ENCODE data around the gene TSKU.
A peak's percentile ranks its signal among the peaks of the same experiment; 100 is the strongest.

DNA sequence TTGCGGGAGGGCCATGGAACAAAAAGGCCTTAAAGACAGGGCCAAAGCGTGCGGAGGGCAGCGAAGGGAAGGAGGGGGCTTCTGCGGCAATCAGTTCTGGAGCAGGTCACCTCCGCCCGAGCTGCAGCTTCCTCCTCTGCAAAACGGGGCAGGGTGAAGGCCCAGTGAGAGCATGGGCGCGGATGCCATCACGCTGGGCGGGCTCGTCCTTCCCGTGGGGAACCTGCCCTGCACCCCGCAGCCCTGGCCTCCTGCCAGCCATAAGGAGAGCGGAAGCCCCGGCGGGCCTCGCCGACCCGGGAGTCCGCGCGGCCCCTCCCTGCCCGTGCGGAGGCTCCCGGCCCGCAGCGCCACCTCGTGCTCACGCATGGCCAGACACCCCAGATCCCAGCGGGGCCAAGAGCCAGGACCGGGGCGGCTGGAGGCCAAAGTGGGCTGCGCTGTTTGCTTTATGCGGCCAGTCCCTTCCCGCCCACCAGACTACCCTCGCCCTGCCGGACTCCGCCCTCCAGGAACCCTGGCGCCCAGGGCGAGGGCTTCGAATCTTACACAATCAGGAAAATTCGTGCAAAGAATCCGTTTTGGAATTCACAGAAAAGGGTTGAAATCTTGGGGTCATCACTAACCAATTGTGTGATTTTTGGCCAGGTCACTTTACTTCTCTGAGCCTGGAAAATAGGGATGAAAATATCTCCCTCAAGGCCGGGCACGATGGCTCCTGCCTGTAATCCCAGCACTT lies 16.1 kb downstream of the TSKU start:
- TF ChIP-seq EZH2 (IDR thresholded peaks at IDR 0.05; ENCODE audit: borderline replicate concordance, low read depth, low read length, severe bottlenecking) (no peak), CTCF (IDR thresholded peaks at IDR 0.05; ENCODE audit: borderline replicate concordance, extremely low read depth, low read length, poor library complexity, severe bottlenecking) (peak; percentile 79)
